Esophagus muscularis mucosa (tissue), 3 donors: ENCODE results near the gene ASB2.

Experiments
- CTCF ChIP-seq, 3 experiments: fragments of 200-600 bp in 2 of 3; fragments of 450-650 bp in 1 of 3; sonication (generic) in 2 of 3; IDR thresholded peaks; one replicate each; pipeline ENCODE4 v1.5.1; 2017 to 2019; ENCODE audit warnings: antibody characterized with exemption in 3 of 3, mild to moderate bottlenecking in 2 of 3, moderate library complexity in 1 of 3
- POLR2AphosphoS5 ChIP-seq, 2 donors: sonication (generic); formaldehyde crosslinking; IDR thresholded peaks; one replicate each; pipeline ENCODE4 v1.6.1; 2017; ENCODE audit warnings: antibody characterized with exemption in 2 of 2

GRCh38 chr14:93954900-93955849, 21.2 kb downstream of the ASB2 start:
- TF ChIP-seq CTCF (IDR thresholded peaks at IDR 0.05) = no peak
- no peak for TF ChIP-seq POLR2AphosphoS5 (IDR thresholded peaks at IDR 0.05)
